ENCODE data around the gene ARHGAP30.

ARHGAP30 gene

GRCh38 chr1:161089938-161090337 lies 20.2 kb upstream of the ARHGAP30 start:
- no peak for DNase-seq (ENCODE audit: low read depth in 2 of 2)

DNA sequence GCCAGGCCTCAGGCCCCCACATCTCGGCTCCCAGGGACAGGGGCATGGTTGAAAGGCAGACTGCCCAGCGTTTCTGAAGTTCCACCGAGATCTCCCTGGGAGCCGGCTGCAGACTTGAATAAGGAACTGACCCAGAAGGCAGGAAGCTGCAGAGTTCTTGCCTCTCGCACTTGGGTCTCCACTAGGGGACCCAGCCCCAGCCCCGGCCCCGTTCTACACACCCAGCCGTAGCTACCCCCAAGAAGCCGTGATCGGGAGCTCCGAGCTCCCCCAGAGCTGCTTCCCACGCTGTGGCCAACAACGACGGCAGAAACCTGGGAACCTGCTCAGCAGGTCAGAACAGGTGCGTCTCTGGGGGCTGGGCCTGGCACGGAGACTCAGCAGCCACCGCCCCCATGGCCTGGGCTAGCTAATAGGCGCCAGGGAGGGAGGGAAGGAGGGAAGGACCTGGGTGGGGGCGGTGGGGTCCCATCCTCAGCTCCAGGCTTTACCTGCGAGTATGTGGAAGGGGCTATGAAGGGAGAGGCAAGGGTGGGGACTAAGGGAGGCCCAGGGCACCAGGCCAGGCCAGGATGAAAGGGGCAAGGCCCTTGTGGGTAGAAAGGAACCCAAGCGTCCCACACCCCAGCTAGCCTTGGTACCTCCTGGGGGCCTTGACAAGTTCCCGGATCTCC lies 19.7 kb upstream of the ARHGAP30 start, which contains the start of gene NECTIN4:
NECTIN4 (minus strand) TSS at position 308 of the 674 bp plus-strand sequence; CDS start at position 46, 262 bp downstream.
- DNase-seq (ENCODE audit: low read depth in 2 of 2): no peak

GRCh38 chr1:161088587-161089110 lies 19.0 kb upstream of the ARHGAP30 start:
- no peak for DNase-seq (ENCODE audit: low read depth in 2 of 2)

- no peak for DNase-seq (ENCODE audit: low read depth in 2 of 2)
These were observed 16.8 kb upstream of the ARHGAP30 start for GRCh38 chr1:161086457-161086856.

GRCh38 chr1:161085165-161085564 lies 15.5 kb upstream of the ARHGAP30 start:
- no peak for DNase-seq (ENCODE audit: low read depth in 2 of 2)

DNA sequence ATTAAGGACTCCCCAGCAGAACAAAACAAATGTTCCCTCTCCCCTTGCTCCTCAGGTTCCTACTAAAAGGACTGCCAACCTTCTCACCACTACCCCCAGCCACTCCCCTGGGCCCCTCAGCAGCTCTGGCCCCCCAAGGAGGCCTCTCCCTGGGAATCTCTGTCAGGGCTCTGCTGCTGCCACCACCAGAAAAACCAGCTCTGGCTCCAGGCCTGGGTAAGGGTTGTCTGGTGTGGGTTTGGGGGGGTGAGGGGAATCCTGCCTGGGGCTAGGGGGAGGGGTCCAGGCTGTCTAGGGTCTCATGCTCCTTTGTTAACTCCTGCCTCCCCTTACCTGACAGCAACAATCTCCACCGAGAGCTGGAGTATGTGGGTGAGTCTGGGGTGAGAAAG lies 14.9 kb upstream of the ARHGAP30 start:
- DNase-seq (ENCODE audit: low read depth in 2 of 2): no peak

- DNase-seq (ENCODE audit: low read depth in 2 of 2): no peak
These were observed 14.3 kb upstream of the ARHGAP30 start for GRCh38 chr1:161083748-161084596.

DNA sequence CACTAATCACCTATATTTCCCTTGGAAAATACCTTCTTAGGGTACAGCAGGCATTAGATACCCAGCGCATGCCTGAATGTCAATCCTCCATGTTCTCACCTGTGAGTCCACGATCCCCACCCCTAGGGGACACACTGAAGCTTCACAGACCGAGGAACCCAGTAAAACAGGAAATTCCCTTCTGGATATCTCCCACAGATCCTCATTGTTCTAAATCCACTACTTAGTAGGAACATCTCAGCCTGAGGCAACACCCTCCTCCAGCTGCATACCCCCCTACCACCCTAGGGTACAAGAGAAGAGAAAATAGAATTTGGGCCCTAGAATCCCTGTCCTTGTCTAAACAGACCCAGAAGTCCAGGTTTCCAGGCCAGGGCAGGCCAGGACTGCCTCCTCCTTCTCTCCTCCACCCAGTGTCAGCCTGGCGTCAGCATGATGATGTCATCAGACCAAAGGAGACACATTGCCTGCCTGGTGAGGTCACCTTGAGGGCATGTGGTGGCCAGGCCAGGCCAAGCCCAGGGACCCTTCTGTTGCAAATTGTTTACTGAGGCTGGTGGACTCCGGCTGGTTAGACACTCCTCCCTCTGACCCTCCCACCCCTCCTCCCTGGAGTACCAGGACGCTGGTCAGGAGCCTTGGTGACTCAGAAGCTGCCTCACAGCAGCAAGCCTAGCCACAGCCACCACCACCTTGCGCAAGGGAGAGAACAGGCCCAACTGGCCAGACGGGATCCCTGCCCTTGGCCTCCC lies 13.5 kb upstream of the ARHGAP30 start:
- no peak for DNase-seq (ENCODE audit: low read depth in 2 of 2)

DNA sequence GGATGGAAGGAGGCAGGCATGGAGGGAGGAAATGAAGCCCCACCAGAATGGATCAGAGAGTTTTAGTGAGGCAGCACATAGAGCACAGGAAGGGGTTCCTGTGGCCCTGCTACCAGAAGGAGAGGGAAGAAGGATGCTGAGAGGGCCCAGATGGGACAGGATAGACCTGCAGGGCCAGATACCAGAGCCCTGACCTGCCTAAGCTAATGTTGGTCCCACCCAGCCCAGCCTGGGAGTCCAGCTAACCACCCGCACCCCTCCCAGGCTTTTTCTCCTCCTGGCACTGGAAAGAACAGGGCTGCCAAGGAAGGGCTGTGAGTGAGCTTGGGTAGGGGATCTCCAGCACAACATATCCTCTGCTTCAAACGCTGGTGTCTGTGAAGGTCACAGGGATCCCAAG lies 12.8 kb upstream of the ARHGAP30 start:
- no peak for DNase-seq (ENCODE audit: low read depth in 2 of 2)

DNA sequence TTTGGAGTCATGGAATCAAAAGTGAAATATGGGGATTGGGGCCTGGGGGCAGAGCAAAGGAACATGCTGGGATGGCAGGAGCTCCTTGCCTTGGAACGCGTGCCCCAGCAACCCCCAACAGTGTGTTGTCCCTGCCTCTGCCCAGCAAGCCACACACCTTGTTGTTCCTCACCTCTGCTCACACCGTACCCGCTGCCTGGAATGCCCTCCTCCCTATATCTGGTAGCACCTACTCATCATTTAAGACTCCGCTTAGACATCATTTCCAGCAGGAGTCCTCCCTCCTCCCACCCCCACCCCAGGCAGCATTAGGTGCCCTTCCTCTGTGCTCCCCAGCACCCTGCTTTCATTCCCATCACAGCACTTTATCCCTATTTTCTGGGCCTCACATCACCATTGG lies 11.8 kb upstream of the ARHGAP30 start:
- no peak for DNase-seq (ENCODE audit: low read depth in 2 of 2)

GRCh38 chr1:161080441-161081405 lies 11.0 kb upstream of the ARHGAP30 start:
- DNase-seq (ENCODE audit: low read depth in 2 of 2): no peak

DNA sequence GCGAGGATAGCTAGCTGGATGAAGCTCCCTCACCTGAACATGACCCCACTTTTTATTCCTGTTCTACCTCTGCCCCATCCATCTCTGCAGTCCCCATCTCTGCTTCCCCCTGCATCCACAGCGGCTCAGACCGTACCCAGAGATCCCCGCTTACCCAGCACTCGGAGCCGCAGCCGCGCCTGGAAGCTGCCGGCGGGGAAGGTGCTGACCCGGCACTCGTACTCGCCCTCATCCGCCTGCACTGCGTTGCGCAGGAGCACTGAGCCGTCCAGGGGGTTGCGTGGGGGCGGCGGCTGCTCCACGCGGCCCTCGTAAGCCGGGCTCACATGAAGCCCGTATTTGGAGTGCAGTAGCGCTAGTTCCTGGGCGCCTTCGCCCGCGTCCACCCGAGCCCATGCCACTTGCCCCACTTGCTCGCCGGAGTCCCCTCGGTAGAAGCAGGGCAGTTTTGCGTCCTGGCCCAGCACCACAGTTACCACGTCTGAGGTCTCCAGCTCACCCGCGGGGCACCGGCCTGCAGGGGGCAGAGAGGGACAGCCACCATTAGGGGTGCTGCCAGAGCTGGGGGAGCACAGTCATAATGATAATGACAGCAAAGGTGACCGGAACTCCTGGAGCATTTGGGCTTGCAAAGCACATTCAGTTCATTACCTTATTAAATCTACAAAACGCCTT lies 9.9 kb upstream of the ARHGAP30 start:
- no peak for DNase-seq (ENCODE audit: low read depth in 2 of 2)

DNA sequence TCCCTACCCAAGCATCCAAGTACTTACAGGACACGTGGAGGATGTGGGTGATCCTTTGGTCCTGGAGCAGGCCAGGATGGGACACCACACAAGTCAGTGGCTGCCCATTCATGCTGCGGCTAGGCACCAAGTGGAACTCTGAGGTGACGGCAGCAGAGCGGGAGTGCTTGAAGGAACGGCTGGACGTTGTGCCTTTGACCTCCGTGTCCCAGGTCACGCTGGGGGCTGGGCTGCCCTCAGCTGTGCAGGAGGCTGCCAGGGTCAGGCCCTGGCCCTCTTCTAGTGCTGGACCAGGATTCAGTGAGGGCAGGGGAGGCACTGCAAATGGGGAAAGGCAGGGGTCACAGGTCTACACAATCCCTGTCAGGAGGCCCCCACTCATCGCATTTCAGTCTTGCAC lies 7.7 kb upstream of the ARHGAP30 start:
- no peak for DNase-seq (ENCODE audit: low read depth in 2 of 2)

- DNase-seq (ENCODE audit: low read depth in 2 of 2): no peak
These were observed 6.7 kb upstream of the ARHGAP30 start for GRCh38 chr1:161076410-161076809.

DNA sequence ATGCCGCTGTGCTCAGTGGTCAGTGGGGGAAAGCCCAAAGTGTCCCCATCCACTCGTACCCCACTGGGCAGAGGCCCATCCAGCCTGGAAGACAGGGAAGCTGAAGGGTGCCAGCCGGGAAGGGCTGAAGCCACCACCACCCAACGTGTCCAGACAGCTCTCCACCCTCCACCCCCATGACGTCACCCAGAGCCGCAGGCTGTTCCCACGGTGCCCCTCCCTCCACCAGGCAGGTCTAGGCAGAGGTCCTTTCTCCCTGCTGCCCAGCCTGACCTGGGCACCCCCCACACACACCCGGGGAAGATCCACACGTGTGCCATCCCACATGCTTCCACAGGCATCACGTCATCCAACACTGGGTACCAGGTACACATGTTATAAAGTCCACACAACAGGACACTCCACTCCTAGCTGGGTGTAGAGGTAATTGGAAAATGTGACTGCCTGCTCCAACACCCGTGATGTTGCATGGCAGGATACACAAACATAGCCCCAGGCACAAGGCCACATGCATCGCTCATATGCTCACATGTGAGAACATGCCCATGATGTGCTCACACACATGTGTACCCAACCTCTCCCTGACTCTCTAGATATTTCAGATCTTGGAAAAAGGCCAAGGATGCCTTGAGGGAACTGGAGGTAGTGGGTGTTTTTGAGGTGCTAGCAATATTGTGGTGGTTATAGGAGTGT lies 5.1 kb upstream of the ARHGAP30 start:
- no peak for DNase-seq (ENCODE audit: low read depth in 2 of 2)

DNA sequence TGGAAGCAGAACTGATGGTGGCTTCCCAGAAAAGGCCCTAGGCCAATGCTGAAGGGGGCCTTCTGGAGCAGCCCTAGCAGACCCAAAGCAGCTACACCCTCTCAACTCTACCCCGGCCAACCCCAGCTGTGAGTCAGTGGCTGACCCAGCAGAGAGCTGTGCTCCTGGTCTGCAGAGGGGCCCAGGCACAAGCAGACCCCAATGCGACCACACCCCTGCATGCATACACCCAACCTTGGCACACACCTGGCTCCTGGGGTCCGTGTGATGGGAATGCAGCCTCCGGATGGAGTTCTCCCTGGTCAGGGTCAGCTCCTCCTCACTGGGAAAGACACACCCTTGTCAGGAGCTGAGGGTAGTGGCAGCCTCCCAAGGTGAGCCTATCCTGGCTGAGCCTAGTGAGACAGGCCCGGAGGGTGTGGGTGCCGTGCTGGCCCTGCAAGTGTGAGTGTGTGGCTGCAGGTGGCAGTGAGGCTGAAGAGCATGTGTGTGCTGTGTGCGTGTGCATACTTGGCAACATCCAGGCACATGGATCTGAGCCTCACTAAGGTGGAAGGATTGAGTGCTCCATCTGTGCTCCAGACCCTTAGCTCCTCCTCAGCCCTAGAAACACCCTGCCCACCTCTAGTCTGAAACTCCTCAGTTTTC lies 3.9 kb upstream of the ARHGAP30 start:
- DNase-seq (ENCODE audit: low read depth in 2 of 2): no peak

GRCh38 chr1:161072751-161073449 lies 3.2 kb upstream of the ARHGAP30 start:
- no peak for DNase-seq (ENCODE audit: low read depth in 2 of 2)

- DNase-seq (ENCODE audit: low read depth in 2 of 2): no peak
These were observed 2.2 kb upstream of the ARHGAP30 start for GRCh38 chr1:161071886-161072371.
